Measurements from ENCODE around the gene LMNB1.

LMNB1 gene

GRCh38 chr5:126877602-126878001 is 100.7 kb downstream of the LMNB1 start:
- H3K36me3 ChIP-seq (ENCODE audit: control insufficient read depth in 2 of 2, insufficient read depth in 1 of 2, low read length in 2 of 2) = no peaks in the 10 kb centered on the region
- no peaks in the 10 kb centered on the region for H3K9me3 ChIP-seq (ENCODE audit: control insufficient read depth, insufficient read depth, low read depth, low read length)
- H3K4me3 ChIP-seq (ENCODE audit: low read depth, low read length) = no peak overlapping the region
- TF ChIP-seq ZFP69B (tag by site-specific recombination; IDR thresholded peaks at IDR 0.05) (no peak), ZNF157 (tag by site-specific recombination; IDR thresholded peaks at IDR 0.05) (no peak), ZNF423 (tag by site-specific recombination; IDR thresholded peaks at IDR 0.05) (no peak), KLF8 (tag by site-specific recombination; IDR thresholded peaks at IDR 0.05) (no peak), SALL2 (tag by site-specific recombination; IDR thresholded peaks at IDR 0.05; ENCODE audit: borderline replicate concordance) (no peak), ZNF670 (tag by site-specific recombination; IDR thresholded peaks at IDR 0.05; ENCODE audit: low read depth) (no peak), GLIS2 (tag by site-specific recombination; IDR thresholded peaks at IDR 0.05) (no peak), ZNF311 (tag by site-specific recombination; IDR thresholded peaks at IDR 0.05; ENCODE audit: borderline replicate concordance) (no peak), ZNF2 (tag by site-specific recombination; IDR thresholded peaks at IDR 0.05) (no peak), ZNF140 (tag by site-specific recombination; IDR thresholded peaks at IDR 0.05) (no peak), ZNF10 (tag by site-specific recombination; IDR thresholded peaks at IDR 0.05) (no peak), TSHZ1 (tag by site-specific recombination; IDR thresholded peaks at IDR 0.05; ENCODE audit: borderline replicate concordance) (no peak)
- TF ChIP-seq, protein P1, sequence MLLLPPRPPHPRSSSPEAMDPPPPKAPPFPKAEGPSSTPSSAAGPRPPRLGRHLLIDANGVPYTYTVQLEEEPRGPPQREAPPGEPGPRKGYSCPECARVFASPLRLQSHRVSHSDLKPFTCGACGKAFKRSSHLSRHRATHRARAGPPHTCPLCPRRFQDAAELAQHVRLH (tag by site-specific recombination; IDR thresholded peaks at IDR 0.05) = no peak
- TF ChIP-seq, protein P2, sequence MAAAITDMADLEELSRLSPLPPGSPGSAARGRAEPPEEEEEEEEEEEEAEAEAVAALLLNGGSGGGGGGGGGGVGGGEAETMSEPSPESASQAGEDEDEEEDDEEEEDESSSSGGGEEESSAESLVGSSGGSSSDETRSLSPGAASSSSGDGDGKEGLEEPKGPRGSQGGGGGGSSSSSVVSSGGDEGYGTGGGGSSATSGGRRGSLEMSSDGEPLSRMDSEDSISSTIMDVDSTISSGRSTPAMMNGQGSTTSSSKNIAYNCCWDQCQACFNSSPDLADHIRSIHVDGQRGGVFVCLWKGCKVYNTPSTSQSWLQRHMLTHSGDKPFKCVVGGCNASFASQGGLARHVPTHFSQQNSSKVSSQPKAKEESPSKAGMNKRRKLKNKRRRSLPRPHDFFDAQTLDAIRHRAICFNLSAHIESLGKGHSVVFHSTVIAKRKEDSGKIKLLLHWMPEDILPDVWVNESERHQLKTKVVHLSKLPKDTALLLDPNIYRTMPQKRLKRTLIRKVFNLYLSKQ (tag by site-specific recombination; IDR thresholded peaks at IDR 0.05; ENCODE audit: borderline replicate concordance) = no peak
- POLR2A ChIA-PET = no interaction called here
- H3K27ac ChIP-seq (ENCODE audit: extremely low read depth, low read depth, low read length) = no peak overlapping the region
- CTCF ChIA-PET = no interaction called here
- peaks cover 14% of the 10 kb centered on the region for H3K4me1 ChIP-seq (ENCODE audit: control insufficient read depth, insufficient read depth, low read length)

- CTCF ChIA-PET = interaction anchor here (0.6 kb wide), 1 partner anchor 16 kb away, joined by 3 read pairs; no protein-coding TSS in a partner anchor
- Histone ChIP-seq H3K27ac (ENCODE audit: extremely low read depth, low read depth, low read length) (no peak overlapping the region), H3K4me3 (ENCODE audit: low read depth, low read length) (no peak overlapping the region), H3K9me3 (ENCODE audit: control insufficient read depth, insufficient read depth, low read depth, low read length) (no peaks in the 10 kb centered on the region), H3K36me3 (ENCODE audit: control insufficient read depth in 2 of 2, insufficient read depth in 1 of 2, low read length in 2 of 2) (no peaks in the 10 kb centered on the region), H3K4me1 (ENCODE audit: control insufficient read depth, insufficient read depth, low read length) (peaks cover 14% of the 10 kb centered on the region)
- TF ChIP-seq ZXDB (tag by site-specific recombination; IDR thresholded peaks at IDR 0.05) = no peak
- TF ChIP-seq ZIC2 (tag by site-specific recombination; IDR thresholded peaks at IDR 0.05) = peak; percentile 94
- POLR2A ChIA-PET = no interaction called here
Measured at GRCh38 chr5:126878085-126878484, 101.1 kb downstream of the LMNB1 start.

- ChIA-PET POLR2A (interaction anchor here (0.6 kb wide), 1 partner anchor 153 kb away, joined by 7 read pairs; no protein-coding TSS in a partner anchor), CTCF (interaction anchor here (0.6 kb wide), 1 partner anchor 16 kb away, joined by 3 read pairs; no protein-coding TSS in a partner anchor)
- Histone ChIP-seq H3K36me3 (ENCODE audit: control insufficient read depth in 2 of 2, insufficient read depth in 1 of 2, low read length in 2 of 2) (no peaks in the 10 kb centered on the region), H3K27ac (ENCODE audit: extremely low read depth, low read depth, low read length) (no peak overlapping the region), H3K9me3 (ENCODE audit: control insufficient read depth, insufficient read depth, low read depth, low read length) (no peaks in the 10 kb centered on the region), H3K4me3 (ENCODE audit: low read depth, low read length) (no peak overlapping the region), H3K4me1 (ENCODE audit: control insufficient read depth, insufficient read depth, low read length) (peaks cover 17% of the 10 kb centered on the region)
- TF ChIP-seq ZNF677 (tag by site-specific recombination; IDR thresholded peaks at IDR 0.05) = no peak
- TF ChIP-seq ZSCAN30 (tag by site-specific recombination; IDR thresholded peaks at IDR 0.05) = no peak
- TF ChIP-seq ZNF596 (tag by site-specific recombination; IDR thresholded peaks at IDR 0.05) = no peak
- no peak for TF ChIP-seq ZNF692 (tag by site-specific recombination; IDR thresholded peaks at IDR 0.05)
- TF ChIP-seq ZEB2 (tag by site-specific recombination; IDR thresholded peaks at IDR 0.05) = no peak
- no peak for TF ChIP-seq ZNF223 (tag by site-specific recombination; IDR thresholded peaks at IDR 0.05)
- no peak for TF ChIP-seq ZNF23 (tag by site-specific recombination; IDR thresholded peaks at IDR 0.05; ENCODE audit: borderline replicate concordance)
Measured at GRCh38 chr5:126878634-126879033, 101.7 kb downstream of the LMNB1 start.
